MCF 10A (cell line): ENCODE data around the gene TAF1L. TPM values are rescaled to one million over a fixed set of nuclear protein-coding genes. Genes with fewer than 3 reads are reported as not detected.

Experiments
- BruUV-seq: library from RNA; stranded (reverse); fragments of 400-500 nt; replicated peaks from 2 replicates; lab custom pipeline; 2021; lab: Mats Ljungman, UMichigan
- CTCF ChIA-PET: fragments of 300-600 bp; sonication (Branson Sonifier 250); formaldehyde crosslinking; extraction: SDS; loops from one replicate; lab custom pipeline; 2021; ENCODE audit warnings: antibody characterized with exemption, inconsistent platforms; lab: Yijun Ruan, JAX
- POLR2A ChIA-PET: fragments of 300-600, 350-650 bp; sonication (Branson Sonifier 250); formaldehyde crosslinking; extraction: SDS; loops from one replicate; lab custom pipeline; 2020; ENCODE audit warnings: antibody characterized with exemption, inconsistent platforms; lab: Yijun Ruan, JAX
- DNase-seq: peaks from one replicate; pipeline ENCODE4 v3.0.0-alpha.2; 2018; ENCODE audit not compliant: unreplicated experiment
- H3K27ac Mint-ChIP-seq: one replicate; pipeline ENCODE4 v1.8.0; 2022; ENCODE audit warnings: mild to moderate bottlenecking, low read depth, mixed read lengths; ENCODE audit not compliant: unreplicated experiment
- H3K27me3 Mint-ChIP-seq: one replicate; pipeline ENCODE4 v1.8.0; 2022; ENCODE audit warnings: mixed read lengths; ENCODE audit not compliant: insufficient read depth, unreplicated experiment
- H3K36me3 Mint-ChIP-seq: one replicate; pipeline ENCODE4 v1.8.0; 2022; ENCODE audit warnings: mild to moderate bottlenecking, moderate library complexity, mixed read lengths; ENCODE audit not compliant: insufficient read depth, unreplicated experiment
- H3K4me1 Mint-ChIP-seq: one replicate; pipeline ENCODE4 v1.8.0; 2022; ENCODE audit warnings: mixed read lengths; ENCODE audit not compliant: insufficient read depth, unreplicated experiment
- H3K4me3 Mint-ChIP-seq: one replicate; pipeline ENCODE4 v1.8.0; 2022; ENCODE audit warnings: mild to moderate bottlenecking, moderate library complexity, mixed read lengths; ENCODE audit not compliant: unreplicated experiment
- H3K9me3 Mint-ChIP-seq: one replicate; pipeline ENCODE4 v1.8.0; 2022; ENCODE audit warnings: mixed read lengths; ENCODE audit not compliant: unreplicated experiment
- CTCF ChIP-seq: fragments of 200-600 bp; IDR thresholded peaks from one replicate; pipeline ENCODE4 v1.8.0; 2022; ENCODE audit warnings: antibody characterized with exemption, mild to moderate bottlenecking; ENCODE audit not compliant: unreplicated experiment
- intact Hi-C: fragments of 100-400 bp; cut with micrococcal nuclease; formaldehyde crosslinking; loops from 2 replicates; pipeline ENCODE4 v1.14.1; 2022
- total RNA-seq: library from RNA; stranded (reverse); gene quantifications from 2 replicates; pipeline ENCODE4 v1.2.3, GENCODE V29; 2022

TAF1L gene
- total RNA-seq, 1 experiment from 2014 or later, result not detected

- no TSS peak for BruUV-seq
- CTCF ChIA-PET, result no interaction called here
Observed at GRCh38 chr9:32625320-32625719, 10.1 kb downstream of the TAF1L start.

GRCh38 chr9:32622948-32623347 lies 12.5 kb downstream of the TAF1L start:
- Mint-ChIP-seq H3K27me3 (peaks cover 10% of the 10 kb centered on the region), H3K27ac (no peak overlapping the region), H3K4me1 (peaks cover 5% of the 10 kb centered on the region), H3K36me3 (no peaks in the 10 kb centered on the region), H3K9me3 (no peaks in the 10 kb centered on the region), H3K4me3 (no peak overlapping the region)
- TF ChIP-seq CTCF, result no peak
- CTCF ChIA-PET, result interaction anchor here (0.7 to 1.0 kb wide), 4 partner anchors 22 to 68 kb away, joined by 3 to 5 read pairs (median 4); no protein-coding TSS in a partner anchor
- intact Hi-C loops, result no loop called here
- BruUV-seq, result no TSS peak
- POLR2A ChIA-PET, result interaction anchor here (0.6 to 0.9 kb wide), 3 partner anchors 21 to 125 kb away, joined by 3 read pairs; no protein-coding TSS in a partner anchor
- DNase-seq, result no peak

More at GRCh38 chr9:32625320-32625719, 10.1 kb downstream of the TAF1L start:
- TF ChIP-seq CTCF, result no peak
- intact Hi-C loops, result no loop called here
- no peaks in the 10 kb centered on the region for H3K9me3 Mint-ChIP-seq
- no peak for DNase-seq
- no peaks in the 10 kb centered on the region for H3K27me3 Mint-ChIP-seq
- H3K27ac Mint-ChIP-seq, result no peak overlapping the region
- no peaks in the 10 kb centered on the region for H3K36me3 Mint-ChIP-seq
- no peak overlapping the region for H3K4me3 Mint-ChIP-seq
- POLR2A ChIA-PET, result no interaction called here
- peaks cover 7% of the 10 kb centered on the region for H3K4me1 Mint-ChIP-seq

GRCh38 chr9:32618261-32618660 lies 17.2 kb downstream of the TAF1L start:
- peak; percentile 8 for DNase-seq
- CTCF ChIA-PET, result interaction anchor here (0.6 to 1.2 kb wide), 4 partner anchors 29 to 92 kb away, joined by 3 to 7 read pairs (median 5); partner anchors contain the start of gene RIGI
- H3K4me1 Mint-ChIP-seq, result peaks cover 8% of the 10 kb centered on the region
- H3K4me3 Mint-ChIP-seq, result no peak overlapping the region
- no peaks in the 10 kb centered on the region for H3K9me3 Mint-ChIP-seq
- H3K27ac Mint-ChIP-seq, result no peak overlapping the region
- BruUV-seq, result no TSS peak
- POLR2A ChIA-PET, result interaction anchor here (0.7 to 0.8 kb wide), 2 partner anchors 18 to 46 kb away, joined by 3 read pairs; no protein-coding TSS in a partner anchor
- intact Hi-C loops, result no loop called here
- no peak for TF ChIP-seq CTCF
- peaks cover 21% of the 10 kb centered on the region for H3K27me3 Mint-ChIP-seq
- no peaks in the 10 kb centered on the region for H3K36me3 Mint-ChIP-seq

- H3K4me1 Mint-ChIP-seq, result peaks cover 8% of the 10 kb centered on the region
- intact Hi-C loops, result no loop called here
- H3K27ac Mint-ChIP-seq, result no peak overlapping the region
- BruUV-seq, result no TSS peak
- H3K4me3 Mint-ChIP-seq, result no peak overlapping the region
- POLR2A ChIA-PET, result interaction anchor here (0.6 kb wide), 1 partner anchor 1212 kb away, joined by 4 read pairs; no protein-coding TSS in a partner anchor
- no peaks in the 10 kb centered on the region for H3K9me3 Mint-ChIP-seq
- no peak for TF ChIP-seq CTCF
- CTCF ChIA-PET, result interaction anchor here (0.7 to 4.0 kb wide), 2 partner anchors 16 to 360 kb away, joined by 4 to 28 read pairs; no protein-coding TSS in a partner anchor
- no peaks in the 10 kb centered on the region for H3K36me3 Mint-ChIP-seq
- no peak for DNase-seq
- no peaks in the 10 kb centered on the region for H3K27me3 Mint-ChIP-seq
Observed at GRCh38 chr9:32606811-32607210, 28.7 kb downstream of the TAF1L start.
